Stimulated activated CD4-positive, alpha-beta T cell treated with anti-CD3 and anti-CD28 coated beads, Interleukin-1b, Interleukin-23, amount 100 ng/mL, for 48 hours (primary cell): Measurements from ENCODE around the gene CENPM.
"Not testable (repeated sequence)": the region's sequence is repeated elsewhere in the genome, so short reads cannot be mapped to it uniquely, and the experiment has no call there.

Experiments
- DNase-seq: peaks from one replicate; pipeline ENCODE4 v3.0.0-alpha.2; 2020

The CENPM gene

DNA sequence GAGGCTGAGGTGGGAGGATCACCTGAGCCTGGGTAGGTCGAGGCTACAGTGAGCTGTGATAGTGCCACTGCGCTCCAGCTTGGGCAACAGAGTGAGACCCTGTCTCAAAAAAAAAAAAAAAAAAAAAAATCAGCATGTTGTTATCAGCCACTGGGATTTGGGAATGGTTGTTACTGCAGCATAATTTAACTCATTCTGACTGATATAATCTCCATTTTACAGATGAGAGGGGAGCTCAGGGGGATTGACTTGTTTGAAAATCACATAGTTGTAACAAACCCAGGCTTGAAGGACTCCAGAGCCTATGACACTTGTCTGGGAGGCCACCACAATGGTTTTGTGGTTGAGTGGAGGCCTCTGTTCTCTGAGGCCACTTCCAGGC is 19.3 kb upstream of the CENPM start:
- no peak for DNase-seq

GRCh38 chr22:41964112-41964491 is 17.1 kb upstream of the CENPM start:
- DNase-seq: no peak

GRCh38 chr22:41963453-41964111 is 16.6 kb upstream of the CENPM start:
- DNase-seq: no peak

DNA sequence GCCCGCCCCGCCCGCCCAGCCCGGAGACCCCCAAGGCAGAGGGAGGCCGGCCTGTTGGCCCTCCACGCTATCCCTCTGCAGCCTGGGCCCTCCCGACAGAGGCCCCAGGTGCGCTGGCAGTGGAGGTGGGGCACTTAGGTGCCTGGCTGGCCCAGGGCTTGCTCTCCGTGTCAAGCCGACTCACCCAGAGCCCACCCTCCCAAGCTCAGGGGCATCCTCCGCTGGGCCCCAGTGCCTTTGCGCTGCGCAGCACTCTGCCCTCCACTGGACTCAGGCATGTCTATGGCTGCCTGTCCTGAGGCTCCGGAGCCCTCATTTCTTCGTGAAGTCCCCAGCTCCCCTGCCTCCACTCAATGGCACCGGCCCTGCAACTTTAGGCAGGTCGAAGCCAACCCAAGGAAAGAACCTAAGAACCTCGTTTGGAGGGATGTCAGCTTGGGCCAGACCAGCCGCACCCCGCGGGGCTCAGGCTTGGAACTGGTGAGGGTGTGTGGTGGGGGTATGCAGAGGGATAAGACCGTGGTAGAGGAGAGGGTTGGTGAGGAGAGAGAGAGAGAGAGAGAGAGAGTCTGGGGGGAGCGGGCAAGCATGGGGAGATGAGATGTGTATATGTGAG is 11.1 kb upstream of the CENPM start:
- no peak for DNase-seq

DNA sequence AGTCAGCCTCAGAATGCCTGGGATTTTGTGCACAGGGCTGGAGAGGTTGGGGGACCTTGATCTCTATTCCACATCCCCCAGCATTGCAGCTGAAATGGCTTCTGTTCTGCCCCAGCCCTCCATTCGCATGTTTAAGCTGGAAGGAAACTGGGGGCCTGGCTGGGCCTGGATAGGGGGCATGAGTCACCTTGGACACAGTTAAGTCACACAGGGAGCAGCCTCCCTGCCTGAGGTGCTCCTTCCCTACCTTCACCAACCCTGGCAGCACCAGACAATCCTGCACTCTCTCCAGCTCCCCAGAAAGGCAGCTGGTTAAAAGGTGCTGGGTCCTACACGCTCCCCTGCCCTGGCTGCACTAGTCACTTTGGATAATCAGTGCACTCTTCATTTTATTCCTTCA is 5.8 kb upstream of the CENPM start:
- DNase-seq: no peak

DNA sequence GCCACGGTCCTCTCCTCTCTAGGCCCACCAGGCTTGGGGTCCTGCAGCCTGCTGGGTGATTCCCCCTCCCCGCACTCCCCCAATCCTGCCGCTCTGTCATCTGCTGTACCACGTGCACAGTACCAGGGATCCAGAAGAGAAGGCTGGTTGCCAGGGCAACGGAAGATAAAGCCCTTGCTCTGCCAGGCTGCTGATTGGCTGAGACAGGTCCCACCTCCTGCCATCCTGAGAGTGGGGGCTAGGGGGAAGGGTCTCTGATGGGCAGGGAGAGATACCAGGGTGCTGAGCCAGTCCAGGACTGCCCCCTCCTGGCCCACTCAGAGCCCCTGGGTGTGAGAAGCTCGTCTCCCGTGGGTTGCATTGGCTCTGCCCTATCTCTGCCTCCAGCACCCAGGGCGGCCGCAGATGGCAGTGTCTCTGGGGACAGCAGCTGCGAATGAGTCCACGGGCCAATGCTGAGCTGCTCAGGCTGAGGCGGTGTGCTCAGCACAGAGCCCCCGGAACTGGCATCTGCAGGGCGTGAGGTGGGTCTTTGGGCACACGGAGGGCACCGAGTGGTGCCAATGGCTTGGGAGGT is 5.0 kb upstream of the CENPM start, which contains the start of gene SMIM45:
SMIM45 (plus strand) TSS at position 253 of the 577 bp plus-strand sequence.
- DNase-seq: no peak

DNA sequence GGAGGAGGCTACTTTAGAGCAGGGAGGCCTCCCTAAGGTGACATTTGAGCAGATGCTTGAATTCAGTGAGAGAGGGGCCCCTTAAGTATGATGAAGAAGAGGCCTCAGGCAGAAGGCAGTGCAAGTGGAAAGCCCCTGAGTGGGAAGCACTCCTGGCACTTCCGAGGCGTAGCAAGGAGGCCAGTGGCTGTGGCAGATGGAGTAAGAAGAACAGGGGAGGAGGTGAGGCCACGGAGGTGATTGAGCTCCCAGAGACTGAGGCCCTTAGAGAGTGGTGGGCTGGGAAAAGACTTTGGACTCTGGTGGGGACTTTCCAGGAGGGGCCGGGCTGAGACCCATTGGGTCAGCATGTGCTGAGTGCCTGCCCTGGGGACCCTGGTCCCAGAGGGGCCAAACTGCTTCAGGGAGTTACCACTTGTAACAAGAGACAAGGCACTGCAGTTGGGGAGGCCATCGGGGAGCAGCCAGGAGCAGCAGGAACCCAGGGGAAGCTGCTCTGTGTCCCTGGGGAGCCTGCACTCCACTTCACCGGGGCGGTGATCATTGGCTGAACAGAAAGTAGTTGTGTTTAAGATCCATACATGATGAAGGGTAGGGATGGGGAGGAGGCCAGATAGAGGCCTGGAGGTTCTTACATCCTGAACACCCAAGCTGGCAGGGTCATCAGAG is 2.5 kb upstream of the CENPM start:
- no peak for DNase-seq

DNA sequence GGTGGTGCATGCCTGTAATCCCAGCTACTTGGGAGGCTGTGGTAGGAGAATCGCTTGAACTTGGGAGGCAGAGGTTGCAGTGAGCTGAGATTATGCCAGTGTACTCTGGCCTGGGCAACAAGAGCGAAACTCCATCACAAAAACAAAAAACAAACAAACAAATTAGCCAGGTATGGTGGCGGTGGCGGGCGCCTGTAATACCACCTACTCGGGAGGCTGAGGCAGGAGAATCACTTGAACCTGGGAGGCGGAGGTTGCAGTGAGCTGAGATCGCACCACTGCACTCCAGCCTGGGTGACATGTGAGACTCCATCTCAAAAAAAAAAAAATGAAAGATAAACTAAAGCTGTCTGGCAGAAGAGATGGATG is 2.0 kb upstream of the CENPM start:
- DNase-seq: not testable (repeated sequence)

GRCh38 chr22:41948142-41948541 is 1.2 kb upstream of the CENPM start:
- DNase-seq: no peak

DNA sequence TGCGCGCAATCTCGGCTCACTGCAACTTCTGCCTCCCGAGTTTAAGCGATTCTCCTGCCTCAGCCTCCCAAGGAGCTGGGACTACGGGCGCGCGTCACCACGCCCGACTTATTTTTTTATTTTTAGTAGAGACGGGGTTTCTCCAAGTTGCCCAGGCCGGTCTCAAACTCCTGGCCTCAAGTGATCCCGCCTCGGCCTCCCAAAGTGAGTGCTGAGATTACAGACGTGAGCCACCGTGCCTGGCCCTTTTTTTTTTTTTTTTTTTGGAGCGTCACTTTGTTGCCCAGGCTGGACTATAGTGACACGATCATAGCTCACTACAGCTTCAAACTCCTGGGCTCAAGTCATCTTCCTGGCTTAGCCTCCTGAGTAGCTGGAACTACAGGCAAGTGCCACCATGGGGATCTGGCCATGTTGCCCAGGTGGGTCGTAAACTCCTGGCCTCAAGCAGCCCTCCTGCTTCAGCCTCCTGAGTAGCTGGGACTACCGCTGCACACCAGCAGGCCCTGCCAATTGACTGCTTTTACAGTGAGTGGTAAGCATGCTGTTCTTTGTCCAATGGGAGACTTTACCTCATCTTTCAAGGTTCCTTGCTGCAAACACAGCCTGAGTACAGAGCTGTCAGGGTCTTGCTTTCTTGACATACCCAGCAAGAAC is 600 bp upstream of the CENPM start:
- no peak for DNase-seq

DNA sequence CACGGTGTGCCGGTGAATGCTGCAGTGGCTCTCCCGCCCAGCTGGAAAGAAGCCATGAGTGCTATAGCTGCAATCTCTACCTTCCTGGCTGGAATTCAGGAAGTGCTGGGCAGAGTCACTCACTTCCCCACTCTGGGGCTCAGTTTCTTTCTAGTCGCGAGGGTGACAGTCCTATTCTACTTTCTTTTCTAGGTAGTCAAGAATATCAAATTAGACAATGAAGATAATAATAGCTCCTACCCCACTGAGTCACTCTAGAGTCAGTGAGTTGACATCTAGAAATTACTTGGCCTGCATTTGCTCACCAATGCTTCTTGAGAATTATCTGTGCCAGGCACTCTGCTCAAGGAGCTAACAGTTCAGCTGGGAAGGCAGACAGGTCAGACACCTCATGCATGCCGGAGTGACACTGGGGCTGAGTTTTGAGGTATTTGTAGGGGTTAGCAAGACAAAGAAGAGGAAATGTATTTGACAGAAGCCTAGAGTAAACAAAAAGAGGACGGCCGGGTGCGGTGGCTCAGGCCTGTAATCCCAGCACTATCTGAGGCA is 3.2 kb downstream of the CENPM start:
- DNase-seq: peak; percentile 64

DNA sequence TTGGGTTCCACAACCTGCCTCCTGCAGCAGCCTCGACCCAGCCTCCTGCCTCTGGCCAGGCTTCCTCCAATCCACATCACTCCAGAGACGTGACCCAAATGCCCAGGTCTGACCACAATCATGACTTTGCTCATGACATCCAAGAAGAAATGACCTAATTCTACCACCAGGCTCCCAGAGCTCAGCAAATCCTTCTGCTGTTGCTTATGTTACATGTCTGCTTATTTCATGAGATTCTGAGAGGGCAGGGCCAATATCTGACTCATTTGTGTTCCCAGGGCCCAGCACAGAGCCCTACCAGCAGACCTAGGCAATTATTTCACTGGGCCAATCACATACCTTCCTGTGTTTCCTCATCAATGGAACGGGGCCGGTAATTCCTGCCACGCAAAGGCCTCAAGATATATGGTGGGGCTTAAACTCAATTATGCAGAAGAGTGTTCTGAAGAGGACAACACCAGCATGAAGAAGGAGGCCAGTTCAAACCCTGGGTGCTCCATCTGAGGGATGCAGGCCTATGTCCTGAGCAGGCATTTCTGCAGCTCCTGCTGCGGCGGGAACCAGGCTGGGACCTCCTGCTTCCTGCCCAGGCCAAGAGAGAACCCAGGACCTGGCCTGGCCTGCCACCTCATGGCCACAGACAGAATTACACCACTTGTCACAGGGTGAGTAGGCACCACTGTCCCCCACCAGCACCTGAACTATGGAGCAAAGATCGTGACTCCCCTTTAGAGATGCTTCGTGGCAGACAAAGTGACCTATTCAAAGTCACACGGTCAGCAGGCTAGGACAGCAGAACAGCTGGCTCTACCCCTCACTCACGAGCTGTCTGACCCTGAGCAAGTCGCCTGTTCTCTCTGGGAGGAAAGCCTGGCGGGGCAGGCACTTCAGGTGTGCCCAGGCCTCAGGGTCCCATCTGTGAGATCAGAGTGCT is 5.9 kb downstream of the CENPM start:
- DNase-seq: peak; percentile 83

DNA sequence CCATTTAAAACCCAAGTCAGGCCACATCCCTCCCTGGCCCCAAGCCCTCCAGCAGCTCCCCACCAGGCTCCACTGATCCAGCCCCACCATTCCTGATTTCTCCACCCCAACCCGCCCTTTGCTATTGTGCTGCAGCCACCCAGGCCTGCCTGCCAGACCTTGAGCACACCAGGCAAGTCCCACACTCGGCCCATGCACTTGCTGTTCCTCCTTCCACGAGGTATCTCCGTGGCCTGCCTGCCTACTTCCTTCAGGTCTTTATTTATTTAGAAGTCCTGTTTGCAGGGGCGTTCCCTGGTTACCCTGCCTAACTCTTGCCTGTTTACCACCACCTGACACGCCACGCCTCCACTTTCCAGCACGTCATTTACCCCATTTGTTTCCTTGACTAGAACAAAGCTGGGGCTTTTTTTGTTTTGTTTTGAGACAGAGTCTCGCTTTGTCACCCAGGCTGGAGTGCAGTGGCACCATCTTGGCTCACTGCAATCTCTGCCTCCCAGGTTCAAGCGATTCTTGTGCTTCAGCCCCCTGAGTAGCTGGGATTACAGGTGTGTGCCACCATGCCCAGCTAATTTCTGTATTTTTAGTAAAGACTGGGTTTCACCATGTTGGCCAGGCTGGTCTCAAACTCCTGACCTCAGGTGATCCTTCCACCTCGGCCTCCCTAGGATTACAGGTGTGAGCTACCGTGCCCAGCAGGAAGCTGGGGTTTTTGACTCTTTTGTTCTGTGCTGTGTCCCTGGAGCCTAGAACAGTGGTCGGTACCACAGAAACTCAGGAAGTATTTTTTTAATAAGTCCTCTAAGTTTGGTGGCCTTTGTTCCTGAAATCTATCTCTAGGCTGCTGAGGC is 6.7 kb downstream of the CENPM start:
- DNase-seq: peak; percentile 97

DNA sequence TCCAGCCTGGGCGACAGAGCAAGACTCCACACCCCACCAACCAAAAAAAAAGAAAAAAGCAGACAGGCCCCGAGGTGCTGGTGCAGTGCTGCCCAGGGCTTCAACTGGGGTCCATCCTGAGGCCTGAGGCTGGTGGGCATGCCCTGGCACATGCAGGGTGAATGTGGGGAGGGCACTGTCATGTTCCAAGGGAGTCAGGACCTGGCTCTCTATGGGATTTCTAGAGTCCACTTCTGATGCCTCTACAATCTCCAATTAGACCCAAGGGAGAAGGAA is 10.1 kb downstream of the CENPM start:
- DNase-seq: no peak

GRCh38 chr22:41935509-41935908 is 11.4 kb downstream of the CENPM start:
- no peak for DNase-seq

GRCh38 chr22:41935015-41935351 is 12.0 kb downstream of the CENPM start:
- no peak for DNase-seq

- no peak for DNase-seq
Measured at GRCh38 chr22:41934284-41935014, 12.5 kb downstream of the CENPM start.

DNA sequence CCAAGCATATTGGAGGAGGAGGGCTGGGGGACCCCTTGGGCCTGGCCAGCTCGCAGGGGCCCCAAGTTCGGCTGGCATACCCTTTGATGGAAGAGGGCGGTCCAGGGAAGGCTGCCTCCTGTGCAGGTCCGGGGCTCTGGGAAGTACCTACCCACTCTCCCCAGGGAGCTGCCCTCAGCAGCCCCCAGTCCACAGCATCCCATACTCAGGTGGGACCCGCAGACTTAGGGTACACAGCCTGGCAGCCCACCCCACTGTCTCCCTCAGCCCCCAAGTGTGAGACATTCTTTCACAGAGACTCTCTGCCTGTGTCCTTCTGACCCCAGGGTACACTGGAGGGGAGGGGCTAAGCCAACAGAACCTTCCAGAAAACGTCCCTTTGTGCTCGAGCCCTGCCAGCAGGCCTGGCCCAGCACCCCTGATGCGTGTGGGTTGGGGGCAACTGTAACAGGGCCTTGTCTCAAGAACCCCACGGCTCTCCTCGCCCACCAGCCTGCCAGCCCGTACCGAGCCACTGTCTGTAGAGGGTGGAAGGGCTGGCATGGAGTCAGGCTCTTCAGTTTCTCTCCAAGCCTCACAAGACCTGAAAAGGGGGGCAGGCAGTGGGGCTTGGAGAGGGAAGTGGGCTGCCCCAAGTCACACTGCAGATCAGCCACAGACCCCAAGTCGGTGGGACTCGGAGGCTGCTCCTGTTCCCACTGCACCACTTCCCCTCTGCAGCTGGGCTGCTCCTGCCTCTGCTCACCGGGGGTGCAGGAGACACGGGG is 13.4 kb downstream of the CENPM start:
- no peak for DNase-seq

DNA sequence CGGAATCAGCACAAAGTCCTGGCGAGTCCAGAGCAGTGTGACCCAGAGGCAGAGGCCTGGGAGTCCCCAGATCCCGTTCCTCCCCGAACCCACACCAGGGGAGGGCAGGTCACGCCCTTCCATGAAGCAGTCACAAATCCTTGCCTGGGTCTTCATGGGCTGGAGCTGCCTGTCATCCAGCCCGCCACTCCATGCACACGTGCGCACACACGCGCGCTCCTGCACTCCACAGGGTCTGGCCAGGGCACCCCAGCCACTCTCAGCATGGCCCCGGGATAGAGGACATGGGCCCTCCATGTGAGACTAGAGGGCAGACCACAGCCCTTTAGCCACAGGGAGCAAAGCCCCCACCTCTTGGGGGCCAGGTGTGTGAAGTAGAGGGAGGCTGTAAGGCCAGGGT is 14.6 kb downstream of the CENPM start:
- no peak for DNase-seq

- no peak for DNase-seq
Measured at GRCh38 chr22:41931701-41932269, 15.2 kb downstream of the CENPM start.
